ENCODE measurements around the gene NCOA5.

Gene NCOA5

GRCh38 chr20:46011631-46012482 lies 77.9 kb downstream of the NCOA5 start:
- peak; percentile 61 for DNase-seq

All from activated CD4-positive, CD25-positive, alpha-beta regulatory T cell treated with anti-CD3 and anti-CD28 coated beads, Interleukin-2, amount 50 U/mL, for 72 hours (primary cell).